Measurements from ENCODE around the gene SPATS2.

DNA sequence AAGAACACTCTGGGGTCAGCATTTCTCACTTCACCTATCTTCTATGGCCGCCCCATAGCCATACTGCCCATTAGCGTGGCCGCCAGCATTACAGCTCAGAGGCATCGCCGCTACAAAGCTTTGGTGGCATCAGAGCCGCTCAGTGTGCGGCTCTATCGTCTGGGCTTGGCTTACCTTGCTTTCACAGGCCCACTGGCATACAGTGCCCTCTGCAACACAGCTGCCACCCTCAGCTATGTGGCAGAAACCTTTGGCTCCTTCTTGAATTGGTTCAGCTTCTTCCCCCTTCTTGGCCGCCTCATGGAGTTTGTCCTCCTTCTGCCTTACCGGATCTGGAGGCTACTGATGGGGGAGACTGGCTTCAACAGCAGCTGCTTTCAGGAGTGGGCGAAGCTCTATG lies 18.0 kb upstream of the SPATS2 start:
- TF ChIP-seq CTCF (IDR thresholded peaks at IDR 0.05 in 4 of 5, conservative IDR thresholded peaks at IDR 0.05 in 1 of 5) (no peak), POLR2A (IDR thresholded peaks at IDR 0.05) (no peak)
